ENCODE results near the gene NEDD4L. TPM values are rescaled to one million over a fixed set of nuclear protein-coding genes. Genes with fewer than 3 reads are reported as not detected.
A peak's percentile ranks its signal among the peaks of the same experiment; 100 is the strongest.

The NEDD4L gene
- total RNA-seq, 1 donor from 2014 or later: 162 TPM

- no peak overlapping the region for H3K4me3 Mint-ChIP-seq (ENCODE audit: low read depth)
- no peaks in the 10 kb centered on the region for H3K9me3 Mint-ChIP-seq (ENCODE audit: low read depth)
- no peak overlapping the region for H3K27ac Mint-ChIP-seq
- no peaks in the 10 kb centered on the region for H3K36me3 Mint-ChIP-seq (ENCODE audit: insufficient read depth)
- peaks cover 5% of the 10 kb centered on the region for H3K27me3 Mint-ChIP-seq
- H3K4me1 Mint-ChIP-seq (ENCODE audit: low read depth): peaks cover 21% of the 10 kb centered on the region
- TF ChIP-seq, protein P1, sequence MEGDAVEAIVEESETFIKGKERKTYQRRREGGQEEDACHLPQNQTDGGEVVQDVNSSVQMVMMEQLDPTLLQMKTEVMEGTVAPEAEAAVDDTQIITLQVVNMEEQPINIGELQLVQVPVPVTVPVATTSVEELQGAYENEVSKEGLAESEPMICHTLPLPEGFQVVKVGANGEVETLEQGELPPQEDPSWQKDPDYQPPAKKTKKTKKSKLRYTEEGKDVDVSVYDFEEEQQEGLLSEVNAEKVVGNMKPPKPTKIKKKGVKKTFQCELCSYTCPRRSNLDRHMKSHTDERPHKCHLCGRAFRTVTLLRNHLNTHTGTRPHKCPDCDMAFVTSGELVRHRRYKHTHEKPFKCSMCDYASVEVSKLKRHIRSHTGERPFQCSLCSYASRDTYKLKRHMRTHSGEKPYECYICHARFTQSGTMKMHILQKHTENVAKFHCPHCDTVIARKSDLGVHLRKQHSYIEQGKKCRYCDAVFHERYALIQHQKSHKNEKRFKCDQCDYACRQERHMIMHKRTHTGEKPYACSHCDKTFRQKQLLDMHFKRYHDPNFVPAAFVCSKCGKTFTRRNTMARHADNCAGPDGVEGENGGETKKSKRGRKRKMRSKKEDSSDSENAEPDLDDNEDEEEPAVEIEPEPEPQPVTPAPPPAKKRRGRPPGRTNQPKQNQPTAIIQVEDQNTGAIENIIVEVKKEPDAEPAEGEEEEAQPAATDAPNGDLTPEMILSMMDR (IDR thresholded peaks at IDR 0.05; ENCODE audit: unreplicated experiment): no peak
- no peak for DNase-seq (ENCODE audit: low spot score, unreplicated experiment)
Measured at GRCh38 chr18:58190842-58191530, 147.0 kb downstream of the NEDD4L start.

GRCh38 chr18:58191626-58192025, 147.6 kb downstream of the NEDD4L start:
- Mint-ChIP-seq H3K9me3 (ENCODE audit: low read depth) (no peaks in the 10 kb centered on the region), H3K4me1 (ENCODE audit: low read depth) (peaks cover 26% of the 10 kb centered on the region), H3K36me3 (ENCODE audit: insufficient read depth) (no peaks in the 10 kb centered on the region), H3K4me3 (ENCODE audit: low read depth) (no peak overlapping the region), H3K27ac (no peak overlapping the region), H3K27me3 (peaks cover 5% of the 10 kb centered on the region)
- TF ChIP-seq, protein P1 (IDR thresholded peaks at IDR 0.05; ENCODE audit: unreplicated experiment): no peak
- DNase-seq (ENCODE audit: low spot score, unreplicated experiment): no peak

GRCh38 chr18:58192519-58192918, 148.5 kb downstream of the NEDD4L start:
- H3K9me3 Mint-ChIP-seq (ENCODE audit: low read depth): no peaks in the 10 kb centered on the region
- no peaks in the 10 kb centered on the region for H3K36me3 Mint-ChIP-seq (ENCODE audit: insufficient read depth)
- no peak for DNase-seq (ENCODE audit: low spot score, unreplicated experiment)
- peaks cover 8% of the 10 kb centered on the region for H3K27me3 Mint-ChIP-seq
- H3K4me3 Mint-ChIP-seq (ENCODE audit: low read depth): no peak overlapping the region
- TF ChIP-seq, protein P1 (IDR thresholded peaks at IDR 0.05; ENCODE audit: unreplicated experiment): no peak
- no peak overlapping the region for H3K27ac Mint-ChIP-seq
- H3K4me1 Mint-ChIP-seq (ENCODE audit: low read depth): peaks cover 34% of the 10 kb centered on the region

DNA sequence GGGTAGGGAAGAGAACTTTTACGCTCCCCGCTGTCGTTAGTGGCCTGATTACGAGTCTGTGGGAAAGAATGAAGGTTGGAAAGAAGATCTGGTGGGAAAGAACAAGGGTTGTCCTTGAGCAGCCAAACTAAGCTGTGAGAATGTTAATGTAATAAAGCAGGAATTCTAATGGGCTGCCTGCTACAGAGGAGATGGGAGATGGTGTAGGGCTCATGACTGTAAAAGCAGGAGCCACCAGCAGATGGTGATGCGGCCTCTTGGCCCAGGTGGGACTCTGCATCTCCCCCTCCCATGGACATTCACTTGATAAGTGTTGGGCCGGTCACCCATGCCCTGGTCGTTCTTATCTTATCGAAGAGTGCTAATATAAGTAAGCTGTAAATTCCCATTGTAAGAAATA, 150.0 kb downstream of the NEDD4L start:
- Mint-ChIP-seq H3K27me3 (peaks cover 8% of the 10 kb centered on the region), H3K9me3 (ENCODE audit: low read depth) (no peaks in the 10 kb centered on the region), H3K27ac (peak overlapping the region; percentile 1), H3K4me3 (ENCODE audit: low read depth) (no peak overlapping the region), H3K4me1 (ENCODE audit: low read depth) (peaks cover 29% of the 10 kb centered on the region), H3K36me3 (ENCODE audit: insufficient read depth) (no peaks in the 10 kb centered on the region)
- TF ChIP-seq, protein P1 (IDR thresholded peaks at IDR 0.05; ENCODE audit: unreplicated experiment): peak; percentile 61
- DNase-seq (ENCODE audit: low spot score, unreplicated experiment): no peak

- Mint-ChIP-seq H3K4me3 (ENCODE audit: low read depth) (peak overlapping the region; percentile 45), H3K4me1 (ENCODE audit: low read depth) (peaks cover 29% of the 10 kb centered on the region), H3K27me3 (peaks cover 8% of the 10 kb centered on the region), H3K36me3 (ENCODE audit: insufficient read depth) (no peaks in the 10 kb centered on the region), H3K27ac (no peak overlapping the region), H3K9me3 (ENCODE audit: low read depth) (no peaks in the 10 kb centered on the region)
- TF ChIP-seq, protein P1 (IDR thresholded peaks at IDR 0.05; ENCODE audit: unreplicated experiment): no peak
- DNase-seq (ENCODE audit: low spot score, unreplicated experiment): no peak
Measured at GRCh38 chr18:58195278-58195765, 151.3 kb downstream of the NEDD4L start.
